HG02588 (cell line): ENCODE data around the gene UBD.

Source experiments
- ATAC-seq: cut with Tn5 transposase; IDR thresholded peaks from one replicate; pipeline ENCODE4 v1.9.1; 2021; ENCODE audit warnings: mild to moderate bottlenecking, moderate library complexity; ENCODE audit not compliant: unreplicated experiment

UBD gene

DNA sequence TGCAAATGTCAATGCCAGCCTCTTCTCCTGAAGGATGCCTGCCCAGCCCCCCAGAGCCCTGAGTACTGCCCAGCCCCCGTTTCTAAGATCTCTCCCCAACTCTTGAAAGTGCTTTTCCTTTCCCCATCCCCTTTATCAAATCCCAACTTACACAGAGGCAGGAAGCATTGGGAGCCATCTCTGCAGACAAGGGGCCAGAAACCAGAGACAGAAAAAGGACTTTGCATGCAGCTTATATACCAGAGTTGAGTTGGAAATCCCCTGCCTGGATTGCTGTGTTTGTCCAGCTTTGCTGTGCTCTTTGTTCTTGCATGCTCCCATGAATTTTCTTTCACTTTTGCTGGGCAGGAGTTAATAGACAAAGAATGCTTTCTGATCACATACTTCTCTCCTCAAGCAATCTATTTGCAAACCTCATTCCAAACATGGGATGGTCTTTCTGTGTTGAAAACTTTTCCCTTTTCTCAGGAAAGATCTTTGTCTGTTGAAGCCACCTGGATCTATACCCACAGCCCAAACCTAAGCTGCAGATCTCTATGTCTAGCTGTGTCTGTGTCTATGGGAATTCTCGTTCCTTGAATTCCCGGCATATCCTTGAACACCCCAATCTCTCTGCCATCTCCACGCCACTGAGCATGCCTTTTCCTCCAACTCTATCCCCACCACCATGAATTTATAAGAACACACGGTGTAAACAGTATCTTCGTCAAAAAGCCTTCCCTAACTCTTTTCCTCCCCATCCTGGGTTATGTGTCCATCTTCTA lies at the start of gene UBD:
Gene UBD (minus strand): TSS at position 209 of the 764 bp plus-strand sequence. CDS start 31 bp downstream, at position 178.
- no peak for ATAC-seq

DNA sequence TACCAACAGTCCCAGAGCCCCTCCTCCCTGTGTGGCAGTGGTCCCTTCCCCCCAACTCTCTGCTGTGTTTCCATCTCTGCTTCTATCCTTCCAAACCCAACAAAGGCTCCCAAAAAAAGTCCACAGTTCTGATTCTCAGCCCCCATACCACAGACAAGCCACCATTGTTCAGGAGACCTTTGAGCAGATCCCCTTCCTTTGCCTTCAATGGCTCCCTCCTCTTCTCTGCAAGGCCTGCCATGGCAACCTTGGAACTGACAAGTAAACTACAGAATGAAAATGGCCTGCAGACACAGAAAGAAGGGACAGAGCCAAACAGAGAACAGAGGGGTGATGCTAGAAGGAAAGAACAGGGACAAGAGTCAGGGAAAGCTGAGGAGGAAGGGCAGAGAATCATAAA lies 48.6 kb upstream of the UBD start:
- no peak for ATAC-seq

DNA sequence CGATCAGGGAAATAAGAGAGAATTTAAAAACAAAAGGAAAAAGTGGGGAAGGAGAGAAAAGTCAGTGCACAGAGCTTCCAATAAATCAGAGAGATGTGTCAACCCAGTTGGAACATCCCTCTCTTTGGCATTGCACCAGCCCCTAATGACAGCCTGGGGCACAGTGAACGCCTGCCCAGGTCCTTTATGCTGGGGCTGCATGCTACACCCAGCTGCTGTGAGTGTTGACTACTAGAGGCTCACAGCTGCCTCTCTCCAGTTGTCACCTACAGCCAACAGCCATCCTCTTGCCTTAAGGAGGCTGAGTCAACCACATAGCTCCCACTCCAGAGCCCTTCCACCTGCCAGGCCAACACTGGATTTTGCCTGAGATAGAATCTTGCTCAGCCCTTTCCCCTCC lies 44.4 kb upstream of the UBD start:
- ATAC-seq = no peak

DNA sequence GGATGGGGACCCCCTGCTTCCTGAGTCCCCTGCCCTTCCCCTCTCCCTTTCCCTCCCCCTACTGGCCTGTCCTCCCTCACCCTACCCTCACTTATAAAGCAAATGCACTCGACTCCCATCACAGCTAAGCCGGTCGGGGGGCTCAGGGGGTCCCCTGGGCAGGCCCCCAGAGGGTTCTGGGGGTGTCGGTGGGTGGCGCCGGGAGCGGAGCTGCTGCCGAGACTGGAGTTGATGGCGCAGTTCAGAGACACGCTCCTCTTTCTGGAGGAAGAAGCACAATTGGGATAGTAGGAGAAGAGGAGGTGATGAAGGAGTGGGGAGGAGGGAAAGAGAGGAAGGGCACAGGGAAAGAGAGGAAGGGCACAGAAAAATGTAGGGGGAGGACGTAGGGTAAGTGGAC lies 43.9 kb upstream of the UBD start:
- no peak for ATAC-seq

DNA sequence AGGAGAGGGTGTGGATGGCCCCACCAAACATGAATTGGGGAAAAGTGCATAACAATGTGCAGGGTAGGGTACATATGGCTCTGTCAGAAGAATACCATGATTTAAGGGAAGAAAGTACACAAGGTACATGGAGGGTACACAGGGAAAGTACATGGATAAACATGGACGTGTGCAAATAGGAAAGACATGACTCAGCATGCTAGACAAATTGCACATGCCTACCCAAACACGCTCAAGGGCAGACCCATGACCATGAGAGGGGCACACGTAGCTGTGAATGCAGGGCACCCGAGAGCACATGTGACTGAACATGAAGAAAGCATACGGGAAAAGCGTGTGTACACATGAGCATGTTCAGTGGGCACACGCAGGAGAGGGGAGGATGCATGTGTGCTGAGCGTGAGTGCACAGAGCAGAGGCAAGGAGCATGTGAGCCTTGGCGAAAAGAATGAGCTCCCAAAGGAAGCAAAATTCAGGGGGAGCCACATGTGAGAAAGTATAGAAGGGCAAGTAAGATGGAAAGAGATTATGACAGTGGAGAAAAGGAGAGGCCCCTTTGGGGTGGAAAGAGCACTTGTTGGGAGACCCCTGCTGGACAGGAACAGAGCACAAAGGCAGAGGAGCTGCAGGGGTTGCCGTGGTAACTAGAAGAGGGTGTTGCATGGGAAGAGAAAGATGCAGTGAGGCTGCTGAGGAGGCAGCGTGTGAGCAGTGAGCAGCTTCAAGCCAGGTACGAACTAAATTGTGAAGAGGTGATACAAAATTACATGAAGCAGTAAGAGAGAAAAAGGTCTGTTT lies 43.2 kb upstream of the UBD start:
- ATAC-seq = no peak

DNA sequence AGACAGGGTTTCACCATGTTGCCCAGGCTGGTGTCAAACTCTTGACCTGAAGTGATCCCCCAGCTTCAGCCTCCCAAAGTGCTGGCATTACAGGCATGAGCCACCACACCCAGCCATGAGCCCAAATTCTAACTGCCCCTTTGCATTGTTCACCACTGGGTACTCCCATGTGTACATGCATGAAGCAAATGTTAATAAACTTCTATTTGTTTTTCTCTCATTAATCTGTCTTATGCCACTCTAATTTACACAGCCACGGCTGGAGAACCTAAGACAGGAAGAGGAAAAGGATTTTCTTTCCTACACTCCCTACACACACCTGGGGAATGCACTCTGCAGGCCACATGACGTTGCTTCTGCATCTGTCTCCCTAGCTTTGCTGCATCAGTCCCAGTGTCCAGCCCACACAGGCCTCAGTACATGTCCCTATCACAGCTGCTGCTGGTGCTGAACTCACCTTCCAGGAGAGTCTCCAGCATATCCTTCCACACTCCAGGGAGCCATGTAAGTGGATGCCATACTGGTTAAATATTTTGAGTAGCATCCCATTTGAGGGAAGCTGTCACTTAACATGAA lies 38.7 kb upstream of the UBD start:
- ATAC-seq = no peak

DNA sequence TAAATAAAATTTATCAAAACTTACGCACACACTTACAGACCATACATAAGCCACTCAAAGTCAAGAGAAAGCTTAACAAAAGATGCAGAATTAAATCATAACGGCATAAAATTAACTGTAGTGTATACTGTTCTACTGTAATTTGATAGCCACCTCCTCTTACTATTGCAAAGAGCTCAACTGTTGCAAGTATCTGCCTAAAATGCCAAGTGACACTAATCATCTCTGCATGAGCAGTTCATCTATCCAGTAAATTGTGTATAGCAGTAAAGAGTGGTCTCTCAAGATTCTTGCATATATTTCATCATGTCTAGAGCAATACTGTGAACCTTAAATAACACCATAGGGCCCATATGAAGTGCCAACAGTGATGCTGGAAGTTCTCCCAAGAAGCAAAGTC lies 37.7 kb upstream of the UBD start:
- ATAC-seq = no peak

DNA sequence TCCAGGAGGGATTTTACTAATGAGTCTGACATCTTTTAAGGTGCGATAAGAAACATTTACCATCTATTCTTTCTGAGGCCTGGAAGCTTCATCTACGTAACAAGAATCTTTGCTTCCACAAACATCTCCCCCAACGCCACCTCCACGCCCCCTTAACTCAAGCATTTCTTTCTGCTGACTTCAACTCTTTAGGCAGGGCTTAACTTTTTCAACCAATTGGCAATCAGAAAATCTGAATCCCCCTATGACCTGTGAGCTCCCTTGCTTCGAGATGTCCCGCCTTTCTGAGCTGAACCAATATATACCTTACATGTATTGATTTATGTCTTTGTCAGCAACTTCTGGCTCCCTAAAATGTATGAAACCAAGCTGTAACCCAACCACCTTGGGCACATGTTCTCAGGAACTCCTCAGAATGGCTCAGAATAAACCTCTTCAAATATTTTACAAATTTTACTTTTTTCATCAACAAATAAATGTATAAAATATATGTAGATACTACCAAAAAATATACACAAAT lies 36.9 kb upstream of the UBD start:
- ATAC-seq = no peak

DNA sequence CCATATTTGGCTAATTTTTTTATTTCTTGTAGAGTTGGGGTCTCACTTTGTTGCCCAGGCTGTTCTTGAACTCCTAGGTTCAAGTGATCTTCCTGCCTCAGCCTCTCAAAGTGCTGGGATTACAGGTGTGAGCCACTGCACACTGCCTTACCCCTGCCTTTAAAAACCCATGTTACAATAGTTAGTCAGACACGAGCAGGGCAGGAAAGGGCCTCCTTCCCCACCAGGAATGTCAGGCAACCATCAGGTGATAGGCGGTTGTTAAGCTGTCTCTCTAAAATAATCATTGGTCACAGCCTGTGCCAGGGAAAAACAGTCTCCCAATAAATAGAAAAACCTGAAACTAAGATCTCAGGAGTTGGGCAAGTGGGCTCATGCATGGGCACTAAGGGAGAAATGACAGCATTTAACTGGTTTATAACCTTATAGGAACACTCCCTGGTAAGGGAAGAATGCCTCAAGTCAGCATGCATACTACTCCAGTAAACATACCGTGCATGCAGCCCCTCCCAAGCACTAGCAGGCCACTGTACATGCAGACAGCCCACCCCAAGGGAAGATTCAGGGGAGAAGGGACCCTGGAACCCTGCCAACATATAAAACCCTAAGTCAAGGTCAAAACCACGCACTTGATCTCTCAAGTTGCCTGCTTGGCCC lies 33.8 kb upstream of the UBD start:
- no peak for ATAC-seq

DNA sequence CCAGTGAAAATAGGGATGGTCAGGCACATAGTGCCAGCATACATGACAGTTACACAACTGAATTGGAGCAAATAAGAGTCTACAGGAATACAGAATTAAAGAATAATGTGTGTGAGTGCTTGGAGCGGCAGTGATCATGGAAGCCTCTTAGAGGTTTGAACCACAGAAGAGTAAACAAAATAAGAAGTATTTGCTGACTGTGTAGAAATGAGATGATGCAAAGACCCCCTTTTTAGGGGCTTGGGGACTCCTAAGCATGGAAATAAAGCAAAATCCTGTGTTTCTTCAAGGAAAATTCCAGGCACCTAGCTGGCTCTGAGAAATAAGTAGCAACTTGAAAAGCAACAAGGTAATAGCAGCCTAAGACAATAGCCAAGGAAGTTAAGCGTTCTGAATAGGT lies 32.1 kb upstream of the UBD start:
- ATAC-seq = no peak

DNA sequence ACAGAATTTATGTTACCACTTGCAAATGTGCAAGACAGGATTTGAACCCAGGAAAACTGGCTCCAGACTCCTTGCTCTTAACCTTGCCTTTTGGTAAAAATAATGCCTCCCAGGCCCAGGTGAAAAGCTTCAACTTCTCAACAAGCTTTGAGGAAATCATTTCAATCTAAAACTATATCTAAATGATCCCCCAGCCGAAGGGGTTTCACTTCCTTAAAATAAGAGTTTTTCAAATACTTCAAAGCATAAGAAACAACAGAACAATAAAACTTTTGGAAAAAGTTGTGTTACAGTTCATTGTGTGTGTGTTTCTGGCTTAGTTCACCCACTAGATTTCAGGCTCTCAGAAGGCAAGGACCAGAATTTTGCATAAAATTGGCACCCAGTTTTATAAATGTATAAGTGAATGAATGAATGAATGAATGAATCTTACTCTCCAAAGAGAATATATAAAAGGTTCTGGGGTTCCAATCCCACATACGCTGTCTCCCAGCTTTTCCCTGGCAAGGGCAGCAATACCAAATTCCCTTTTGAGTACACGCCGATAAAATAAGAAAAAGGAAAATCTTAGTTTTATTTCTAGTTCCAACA lies 30.8 kb upstream of the UBD start:
- ATAC-seq = no peak

DNA sequence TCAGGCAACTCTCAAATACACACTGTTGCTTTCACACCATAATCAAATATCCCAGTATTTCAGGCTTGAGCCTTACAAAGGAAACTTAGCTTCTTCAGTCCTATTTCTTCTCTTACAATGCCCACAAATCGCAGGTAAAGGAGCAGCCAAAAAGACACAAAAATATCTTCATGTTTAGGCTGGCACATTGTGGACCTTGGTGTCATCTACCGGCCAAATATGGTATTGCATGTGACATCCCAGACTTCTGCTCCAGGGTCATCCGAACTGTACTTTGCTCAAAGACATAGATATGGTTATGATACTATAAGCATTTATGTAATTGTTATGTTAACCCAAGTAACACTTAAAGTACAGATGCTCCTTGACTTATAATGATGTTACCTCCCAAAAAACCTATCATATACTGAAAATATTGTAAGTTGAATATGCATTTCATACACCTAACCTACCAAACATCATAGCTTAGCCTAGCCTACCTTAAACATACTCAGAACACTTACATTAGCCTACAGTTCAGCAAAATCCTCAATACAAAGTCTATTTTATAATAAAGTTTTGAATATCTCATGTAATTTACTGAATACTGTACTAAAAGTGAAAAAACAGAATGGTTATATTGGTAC lies 30.0 kb upstream of the UBD start:
- ATAC-seq = no peak

DNA sequence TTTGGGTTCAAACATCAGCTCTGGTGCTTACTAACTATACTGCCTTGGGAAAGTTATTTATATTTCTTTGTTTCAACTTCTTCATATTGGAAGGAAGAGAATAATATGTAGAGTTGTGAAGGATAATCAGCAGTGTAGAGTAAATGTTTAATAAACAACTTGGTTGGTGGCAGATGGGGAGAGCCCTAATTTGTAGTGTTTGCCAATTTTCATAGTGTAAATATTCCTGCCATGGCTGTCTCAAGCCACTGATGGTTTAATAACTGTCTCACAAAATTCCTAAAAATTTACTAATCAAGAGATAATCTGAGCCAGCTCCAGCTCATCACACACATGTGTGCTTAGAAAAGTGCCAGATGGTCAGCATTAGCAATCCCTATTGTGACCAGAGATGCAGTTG lies 25.3 kb upstream of the UBD start, which contains the start of gene OR2H2:
Gene OR2H2 (plus strand): TSS at position 301 of the 400 bp plus-strand sequence. CDS start 2,824 bp downstream, outside the sequence.
- ATAC-seq = no peak

DNA sequence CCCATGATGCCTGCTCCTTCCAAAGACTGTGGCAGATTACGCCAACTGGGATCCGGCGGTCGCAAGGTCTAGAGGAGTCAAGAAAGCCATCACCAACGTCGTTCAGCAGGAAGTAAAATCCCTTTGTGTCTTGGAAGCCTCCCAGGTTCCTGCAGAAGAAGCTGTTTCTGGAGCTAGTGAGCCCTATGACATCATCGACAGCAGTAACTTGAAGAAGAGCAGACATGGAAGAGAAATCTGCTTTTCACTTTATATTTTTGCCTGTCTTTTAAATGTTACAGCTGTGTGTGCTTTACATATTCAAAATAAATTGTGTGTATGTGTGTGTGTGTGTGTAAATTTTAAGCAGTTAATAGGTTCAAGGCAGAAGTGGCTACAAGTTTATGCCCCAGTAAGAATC lies 18.0 kb upstream of the UBD start:
- no peak for ATAC-seq

DNA sequence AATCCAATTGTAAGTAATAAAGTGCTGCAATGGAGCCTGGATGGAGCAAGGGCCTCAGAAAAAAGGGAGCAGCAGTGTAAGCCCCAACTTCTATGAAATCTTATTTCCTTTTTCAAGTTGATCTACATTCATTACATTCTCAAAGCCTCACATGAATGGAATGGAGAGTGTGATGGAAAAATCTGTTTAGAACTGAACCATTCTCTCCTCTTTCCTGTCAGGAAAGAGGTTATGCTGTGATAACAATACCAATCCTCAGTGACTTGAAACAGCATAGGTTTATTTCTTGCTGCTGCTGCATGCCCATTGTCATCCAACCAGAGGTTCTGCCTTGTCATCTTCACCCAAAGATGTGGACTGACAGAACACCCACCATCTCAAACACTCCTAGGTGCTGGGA lies 16.5 kb upstream of the UBD start:
- no peak for ATAC-seq

DNA sequence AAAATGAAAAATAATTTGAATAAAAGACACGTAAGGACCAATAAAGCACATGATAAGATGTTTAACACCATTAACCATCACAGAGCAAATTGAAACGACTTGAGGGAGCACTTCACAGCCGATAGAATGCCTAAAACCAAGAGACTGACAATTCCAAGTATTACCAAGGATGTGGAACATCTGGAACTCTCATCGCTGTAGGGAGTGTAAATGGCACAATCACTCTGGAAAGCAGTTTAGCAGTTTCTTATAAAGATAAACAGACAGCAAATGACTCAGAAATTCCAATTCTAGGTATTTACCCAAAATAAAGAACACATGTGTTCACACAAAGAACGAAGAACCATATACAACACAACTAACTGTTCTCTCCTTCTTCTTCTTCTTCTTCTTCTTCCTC lies 8.5 kb upstream of the UBD start:
- no peak for ATAC-seq

DNA sequence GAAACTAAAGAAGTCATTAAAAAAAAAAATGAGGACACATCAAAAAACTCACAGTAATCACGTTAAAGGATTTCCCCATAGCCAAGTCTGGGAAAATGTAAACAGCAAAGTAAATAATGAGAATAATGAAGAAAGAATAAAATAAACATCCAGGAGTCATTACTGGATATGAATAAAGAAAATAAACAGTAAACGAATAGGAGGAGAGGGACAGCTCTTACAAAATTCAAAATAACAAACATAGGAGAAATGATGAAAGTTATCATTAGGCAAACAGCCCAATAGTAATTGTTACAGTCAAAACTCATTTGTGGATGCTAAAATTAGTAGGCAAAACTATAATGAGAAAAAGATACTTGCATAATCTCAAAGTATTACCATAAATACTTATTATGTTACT lies 8.0 kb upstream of the UBD start:
- no peak for ATAC-seq

DNA sequence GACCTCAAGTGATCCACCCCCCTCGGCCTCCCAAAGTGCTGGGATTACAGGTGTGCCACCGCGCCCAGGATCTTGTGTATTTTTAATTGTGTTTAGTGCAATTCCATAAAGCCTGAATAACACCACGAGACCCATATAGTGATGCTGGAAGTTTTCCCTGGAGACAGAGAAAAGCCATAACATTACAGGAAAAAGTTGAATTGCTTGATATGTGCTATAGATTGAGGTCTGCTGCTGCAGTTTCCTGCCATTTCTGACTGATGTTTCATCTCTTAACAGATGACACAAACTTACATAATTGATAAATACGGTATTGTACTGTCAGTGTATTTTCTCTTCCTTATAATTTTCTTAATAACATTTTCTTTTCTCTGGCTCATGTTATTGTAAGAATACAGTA lies 7.3 kb upstream of the UBD start:
- no peak for ATAC-seq

DNA sequence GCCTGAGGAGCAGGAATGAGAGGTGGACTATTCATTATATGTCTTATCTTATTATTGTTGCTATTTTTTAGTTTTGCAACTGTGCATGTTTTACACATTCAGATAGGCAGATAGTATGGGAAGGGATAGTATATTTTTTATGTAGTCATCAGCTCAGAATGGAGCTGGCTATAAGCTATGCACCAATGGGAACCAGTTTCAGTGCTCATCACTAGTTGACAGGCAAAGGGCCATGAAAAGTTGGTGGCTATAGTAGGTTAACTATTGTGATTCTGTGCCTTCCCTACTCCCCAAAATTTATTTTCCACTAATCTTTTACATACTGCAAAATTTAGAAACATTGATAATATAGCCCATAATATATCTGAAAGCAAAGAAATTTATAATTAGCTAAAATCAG lies 5.3 kb upstream of the UBD start:
- no peak for ATAC-seq

DNA sequence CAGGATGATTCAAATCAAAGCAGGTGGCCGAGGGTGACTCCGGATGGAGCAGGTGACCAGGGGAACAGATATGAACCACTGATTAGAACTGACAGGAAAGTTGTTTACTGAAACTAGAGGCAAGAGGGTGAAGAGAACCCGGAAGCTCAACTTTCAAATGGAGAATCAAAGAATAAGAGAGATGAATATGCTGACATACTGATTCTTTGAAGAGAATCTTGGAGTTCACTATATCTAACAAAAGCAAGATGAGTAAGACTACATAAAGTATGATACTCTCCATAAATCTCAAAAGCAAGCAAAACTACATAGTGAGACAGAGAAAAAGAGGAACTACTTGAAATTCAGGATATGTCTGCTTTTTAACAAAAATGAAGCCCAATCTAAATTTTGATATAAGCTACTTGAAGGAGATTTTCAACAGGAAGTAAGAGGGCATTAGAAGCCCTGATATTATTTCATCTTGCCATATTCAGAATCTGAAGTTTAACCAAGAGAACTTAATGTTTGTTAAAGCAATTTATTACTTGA lies 4.0 kb upstream of the UBD start:
- ATAC-seq = no peak
